Measurements from ENCODE around the gene MAST4.

MAST4 gene

GRCh38 chr5:66738136-66738535 is 141.9 kb downstream of the MAST4 start:
- H3K4me3 ChIP-seq (ENCODE audit: low read depth, low read length) = no peak overlapping the region
- H3K27ac ChIP-seq = no peak overlapping the region
- no peak overlapping the region for H3K9ac ChIP-seq
- H3K79me2 ChIP-seq = no peaks in the 10 kb centered on the region
- H3K9me3 ChIP-seq (ENCODE audit: control insufficient read depth, low read length) = no peaks in the 10 kb centered on the region
- H3K4me1 ChIP-seq = no peaks in the 10 kb centered on the region
- H3K27me3 ChIP-seq (ENCODE audit: control insufficient read depth, insufficient read depth, low read length) = no peaks in the 10 kb centered on the region
- H3K36me3 ChIP-seq (ENCODE audit: control insufficient read depth, insufficient read depth, low read length) = no peaks in the 10 kb centered on the region
- TF ChIP-seq CTCF (IDR thresholded peaks at IDR 0.05) = no peak
- no peak overlapping the region for H3K4me2 ChIP-seq (ENCODE audit: low read length)
- no peak overlapping the region for H2AFZ ChIP-seq

GRCh38 chr5:66739021-66739420 is 142.8 kb downstream of the MAST4 start:
- Histone ChIP-seq H3K9me3 (ENCODE audit: control insufficient read depth, low read length) (no peaks in the 10 kb centered on the region), H3K27me3 (ENCODE audit: control insufficient read depth, insufficient read depth, low read length) (no peaks in the 10 kb centered on the region), H3K4me3 (ENCODE audit: low read depth, low read length) (no peak overlapping the region), H3K4me2 (ENCODE audit: low read length) (no peak overlapping the region), H3K79me2 (no peaks in the 10 kb centered on the region), H3K27ac (no peak overlapping the region), H3K4me1 (no peaks in the 10 kb centered on the region), H3K9ac (no peak overlapping the region), H3K36me3 (ENCODE audit: control insufficient read depth, insufficient read depth, low read length) (no peaks in the 10 kb centered on the region), H2AFZ (no peak overlapping the region)
- no peak for TF ChIP-seq CTCF (IDR thresholded peaks at IDR 0.05)

- Histone ChIP-seq H3K27me3 (ENCODE audit: control insufficient read depth, insufficient read depth, low read length) (no peaks in the 10 kb centered on the region), H3K27ac (no peak overlapping the region), H2AFZ (no peak overlapping the region), H3K79me2 (no peaks in the 10 kb centered on the region), H3K9ac (no peak overlapping the region), H3K36me3 (ENCODE audit: control insufficient read depth, insufficient read depth, low read length) (no peaks in the 10 kb centered on the region), H3K4me1 (no peaks in the 10 kb centered on the region), H3K4me3 (ENCODE audit: low read depth, low read length) (no peak overlapping the region), H3K9me3 (ENCODE audit: control insufficient read depth, low read length) (no peaks in the 10 kb centered on the region), H3K4me2 (ENCODE audit: low read length) (no peak overlapping the region)
- no peak for TF ChIP-seq CTCF (IDR thresholded peaks at IDR 0.05)
Measured at GRCh38 chr5:66739951-66740350, 143.8 kb downstream of the MAST4 start.

GRCh38 chr5:66741394-66741793 is 145.2 kb downstream of the MAST4 start:
- H3K36me3 ChIP-seq (ENCODE audit: control insufficient read depth, insufficient read depth, low read length) = no peaks in the 10 kb centered on the region
- H3K79me2 ChIP-seq = no peaks in the 10 kb centered on the region
- no peak overlapping the region for H3K4me3 ChIP-seq (ENCODE audit: low read depth, low read length)
- no peaks in the 10 kb centered on the region for H3K27me3 ChIP-seq (ENCODE audit: control insufficient read depth, insufficient read depth, low read length)
- H3K4me2 ChIP-seq (ENCODE audit: low read length) = no peak overlapping the region
- H3K9me3 ChIP-seq (ENCODE audit: control insufficient read depth, low read length) = no peaks in the 10 kb centered on the region
- H3K4me1 ChIP-seq = no peaks in the 10 kb centered on the region
- TF ChIP-seq CTCF (IDR thresholded peaks at IDR 0.05) = no peak
- H3K27ac ChIP-seq = no peak overlapping the region
- H2AFZ ChIP-seq = no peak overlapping the region
- H3K9ac ChIP-seq = no peak overlapping the region

GRCh38 chr5:66742083-66742895 is 146.1 kb downstream of the MAST4 start:
- no peak for TF ChIP-seq CTCF (IDR thresholded peaks at IDR 0.05)
- no peak overlapping the region for H3K4me2 ChIP-seq (ENCODE audit: low read length)
- no peak overlapping the region for H3K9ac ChIP-seq
- no peaks in the 10 kb centered on the region for H3K27me3 ChIP-seq (ENCODE audit: control insufficient read depth, insufficient read depth, low read length)
- no peak overlapping the region for H3K4me3 ChIP-seq (ENCODE audit: low read depth, low read length)
- no peak overlapping the region for H3K27ac ChIP-seq
- H2AFZ ChIP-seq = peak overlapping the region; percentile 16
- no peaks in the 10 kb centered on the region for H3K36me3 ChIP-seq (ENCODE audit: control insufficient read depth, insufficient read depth, low read length)
- no peaks in the 10 kb centered on the region for H3K79me2 ChIP-seq
- H3K4me1 ChIP-seq = no peaks in the 10 kb centered on the region
- no peaks in the 10 kb centered on the region for H3K9me3 ChIP-seq (ENCODE audit: control insufficient read depth, low read length)
